Neural progenitor cell (in vitro differentiated cells): ENCODE data around the gene PSMD2. TPM values are rescaled to one million over a fixed set of nuclear protein-coding genes. Genes with fewer than 3 reads are reported as not detected.
A peak's percentile ranks its signal among the peaks of the same experiment; 100 is the strongest.

Experiments
- DNase-seq: peaks from one replicate; pipeline ENCODE4 v3.0.0-alpha.2; 2016; ENCODE audit warnings: low spot score
- H2AFZ ChIP-seq: fragments of 200-600 bp; sonication (generic); replicated peaks from 2 replicates; pipeline ENCODE4 v1.6.1; 2016; ENCODE audit warnings: antibody characterized with exemption
- H3F3A ChIP-seq: fragments of 200-600 bp; sonication (generic); 2 replicates; pipeline ENCODE4 v1.6.1; 2016; ENCODE audit warnings: antibody characterized with exemption, low read depth
- H3K27ac ChIP-seq: fragments of 200-600 bp; sonication (generic); 2 replicates; pipeline ENCODE4 v1.5.1; 2016; ENCODE audit warnings: mild to moderate bottlenecking
- H3K27me3 ChIP-seq: fragments of 200-600 bp; sonication (generic); 2 replicates; pipeline ENCODE4 v1.6.1; 2016; ENCODE audit warnings: mild to moderate bottlenecking, moderate library complexity
- H3K36me3 ChIP-seq: fragments of 200-600 bp; sonication (generic); 2 replicates; pipeline ENCODE4 v1.5.1; 2016
- H3K4me1 ChIP-seq: fragments of 200-600 bp; sonication (generic); 2 replicates; pipeline ENCODE4 v1.6.1; 2016; ENCODE audit warnings: mixed run types
- H3K4me2 ChIP-seq: fragments of 200-600 bp; sonication (generic); 2 replicates; pipeline ENCODE4 v1.6.1; 2016
- H3K4me3 ChIP-seq: fragments of 200-600 bp; sonication (generic); 2 replicates; pipeline ENCODE4 v1.5.1; 2016
- H3K79me2 ChIP-seq: fragments of 200-600 bp; sonication (generic); 2 replicates; pipeline ENCODE4 v1.6.1; 2016; ENCODE audit warnings: low read depth
- H3K9ac ChIP-seq: fragments of 200-600 bp; sonication (generic); 2 replicates; pipeline ENCODE4 v1.6.1; 2016
- H3K9me3 ChIP-seq: fragments of 200-600 bp; sonication (generic); 2 replicates; pipeline ENCODE4 v1.5.1; 2016; ENCODE audit warnings: low read depth
- H4K20me1 ChIP-seq: fragments of 200-600 bp; sonication (generic); 2 replicates; pipeline ENCODE4 v1.6.1; 2016; ENCODE audit warnings: low read depth
- H3K27ac Mint-ChIP-seq: 3 replicates; pipeline ENCODE4 v1.8.0; 2021; ENCODE audit warnings: mixed read lengths
- H3K27me3 Mint-ChIP-seq: 2 replicates; pipeline ENCODE4 v1.8.0; 2022; ENCODE audit warnings: low read depth, mild to moderate bottlenecking, inconsistent platforms, moderate library complexity, mixed read lengths; ENCODE audit not compliant: insufficient read depth
- H3K36me3 Mint-ChIP-seq: 3 replicates; pipeline ENCODE4 v1.8.0; 2021; ENCODE audit warnings: mixed read lengths
- H3K4me1 Mint-ChIP-seq: 3 replicates; pipeline ENCODE4 v1.8.0; 2021; ENCODE audit warnings: mixed read lengths
- H3K4me3 Mint-ChIP-seq: 3 replicates; pipeline ENCODE4 v1.8.0; 2021; ENCODE audit warnings: mild to moderate bottlenecking, moderate library complexity, mixed read lengths
- H3K9me3 Mint-ChIP-seq: 3 replicates; pipeline ENCODE4 v1.8.0; 2020; ENCODE audit warnings: mixed read lengths
- EZH2 ChIP-seq: fragments of 200-600 bp; sonication (generic); IDR thresholded peaks from 2 replicates; pipeline ENCODE4 v1.6.1; 2017; ENCODE audit warnings: antibody characterized with exemption, mild to moderate bottlenecking, moderate library complexity
- EZH2phosphoT487 ChIP-seq: fragments of 200-600 bp; sonication (generic); IDR thresholded peaks from 2 replicates; pipeline ENCODE4 v1.6.1; 2017; ENCODE audit warnings: antibody characterized with exemption
- total RNA-seq: library from RNA; depleted of rRNA; stranded (reverse); fragments of >200 nt; gene quantifications from 2 replicates; pipeline ENCODE4 v1.2.3, GENCODE V29; 2015; ENCODE audit warnings: low replicate concordance
- TF ChIP-seq, protein P1 (sequence below): fragments of 200-600 bp; sonication (generic); IDR thresholded peaks from 2 replicates; pipeline ENCODE4 v1.5.1; 2017; ENCODE audit warnings: antibody characterized with exemption, mild to moderate bottlenecking

PSMD2 gene
- total RNA-seq, 1 donor from 2014 or later: 234 TPM

DNA sequence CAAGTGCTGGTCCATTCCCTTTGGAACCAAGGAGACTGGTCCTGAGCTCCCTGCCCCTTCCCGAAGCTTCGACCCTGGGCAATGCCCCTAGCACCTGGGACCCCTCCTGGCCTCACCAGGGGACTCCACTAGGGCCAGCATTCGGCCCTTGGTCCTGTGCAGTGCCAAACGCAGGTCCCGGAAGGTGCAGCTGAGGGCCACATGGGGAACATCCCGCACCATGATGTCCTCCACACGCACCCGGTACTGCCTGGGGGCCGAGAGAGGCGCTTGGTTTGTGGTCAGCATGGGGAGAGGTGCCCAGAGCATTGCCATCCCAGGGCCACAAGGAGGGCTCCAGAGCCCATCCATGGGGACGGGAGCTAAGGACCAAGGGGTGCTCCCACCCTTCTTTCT is 54.5 kb downstream of the PSMD2 start:
- no peaks in the 10 kb centered on the region for H3K9me3 ChIP-seq
- H3K4me1 ChIP-seq: no peaks in the 10 kb centered on the region
- H2AFZ ChIP-seq: no peak overlapping the region
- H3K9me3 Mint-ChIP-seq: no peaks in the 10 kb centered on the region
- H3K27ac Mint-ChIP-seq: no peak overlapping the region
- no peak overlapping the region for H3K4me2 ChIP-seq
- H3F3A ChIP-seq: peaks cover 12% of the 10 kb centered on the region
- peaks cover 16% of the 10 kb centered on the region for H3K36me3 Mint-ChIP-seq
- no peak for TF ChIP-seq EZH2
- H3K79me2 ChIP-seq: peaks cover 1% of the 10 kb centered on the region
- no peak overlapping the region for H3K9ac ChIP-seq
- no peak overlapping the region for H3K27ac ChIP-seq
- H3K4me1 Mint-ChIP-seq: peaks cover 26% of the 10 kb centered on the region
- H3K4me3 Mint-ChIP-seq: no peak overlapping the region
- DNase-seq: no peak
- H3K27me3 Mint-ChIP-seq: peaks cover 6% of the 10 kb centered on the region
- no peaks in the 10 kb centered on the region for H3K27me3 ChIP-seq
- H4K20me1 ChIP-seq: peaks cover 17% of the 10 kb centered on the region
- no peaks in the 10 kb centered on the region for H3K36me3 ChIP-seq
- no peak overlapping the region for H3K4me3 ChIP-seq

DNA sequence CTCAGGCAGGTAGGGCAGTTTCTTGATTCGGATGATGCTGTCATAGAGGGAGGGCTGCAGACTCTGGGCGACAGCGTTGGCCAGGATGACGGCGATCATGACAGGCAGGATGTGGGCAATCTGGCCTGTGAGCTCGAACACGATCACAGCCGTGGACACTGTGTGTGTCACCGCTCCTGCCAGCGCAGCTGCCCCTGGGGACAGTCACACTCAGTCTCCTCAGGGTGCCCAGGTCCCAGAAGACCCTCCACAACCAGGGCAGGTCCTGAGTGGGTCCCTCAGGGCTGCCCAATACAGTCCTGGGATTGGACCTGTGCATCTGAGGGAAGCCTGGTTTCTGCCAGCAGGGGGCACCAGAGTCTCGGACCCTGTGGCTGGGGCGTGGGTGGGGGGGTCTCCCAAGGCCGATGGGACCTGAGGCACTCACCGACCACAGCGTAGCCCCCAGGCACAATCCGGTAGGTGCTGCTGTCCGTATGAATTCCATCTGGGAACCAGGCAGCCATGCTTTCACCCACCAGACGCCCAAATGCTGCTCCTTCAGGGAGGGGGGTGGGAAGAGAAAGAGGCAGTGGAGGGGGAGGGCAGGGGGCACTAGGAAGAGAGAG is 55.2 kb downstream of the PSMD2 start:
- Histone ChIP-seq H3K79me2 (peaks cover 8% of the 10 kb centered on the region), H3K9ac (no peak overlapping the region), H3K27me3 (no peaks in the 10 kb centered on the region), H2AFZ (no peak overlapping the region), H3K9me3 (no peaks in the 10 kb centered on the region), H4K20me1 (peaks cover 17% of the 10 kb centered on the region), H3K4me3 (no peak overlapping the region), H3F3A (peaks cover 12% of the 10 kb centered on the region), H3K4me1 (peaks cover 6% of the 10 kb centered on the region), H3K36me3 (no peaks in the 10 kb centered on the region), H3K4me2 (no peak overlapping the region), H3K27ac (no peak overlapping the region)
- Mint-ChIP-seq H3K4me3 (no peak overlapping the region), H3K27me3 (peaks cover 6% of the 10 kb centered on the region), H3K36me3 (peaks cover 16% of the 10 kb centered on the region), H3K9me3 (no peaks in the 10 kb centered on the region), H3K4me1 (peaks cover 24% of the 10 kb centered on the region), H3K27ac (no peak overlapping the region)
- DNase-seq: peak; percentile 69
- TF ChIP-seq EZH2: no peak
- TF ChIP-seq, protein P1, sequence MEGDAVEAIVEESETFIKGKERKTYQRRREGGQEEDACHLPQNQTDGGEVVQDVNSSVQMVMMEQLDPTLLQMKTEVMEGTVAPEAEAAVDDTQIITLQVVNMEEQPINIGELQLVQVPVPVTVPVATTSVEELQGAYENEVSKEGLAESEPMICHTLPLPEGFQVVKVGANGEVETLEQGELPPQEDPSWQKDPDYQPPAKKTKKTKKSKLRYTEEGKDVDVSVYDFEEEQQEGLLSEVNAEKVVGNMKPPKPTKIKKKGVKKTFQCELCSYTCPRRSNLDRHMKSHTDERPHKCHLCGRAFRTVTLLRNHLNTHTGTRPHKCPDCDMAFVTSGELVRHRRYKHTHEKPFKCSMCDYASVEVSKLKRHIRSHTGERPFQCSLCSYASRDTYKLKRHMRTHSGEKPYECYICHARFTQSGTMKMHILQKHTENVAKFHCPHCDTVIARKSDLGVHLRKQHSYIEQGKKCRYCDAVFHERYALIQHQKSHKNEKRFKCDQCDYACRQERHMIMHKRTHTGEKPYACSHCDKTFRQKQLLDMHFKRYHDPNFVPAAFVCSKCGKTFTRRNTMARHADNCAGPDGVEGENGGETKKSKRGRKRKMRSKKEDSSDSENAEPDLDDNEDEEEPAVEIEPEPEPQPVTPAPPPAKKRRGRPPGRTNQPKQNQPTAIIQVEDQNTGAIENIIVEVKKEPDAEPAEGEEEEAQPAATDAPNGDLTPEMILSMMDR: peak; percentile 76

DNA sequence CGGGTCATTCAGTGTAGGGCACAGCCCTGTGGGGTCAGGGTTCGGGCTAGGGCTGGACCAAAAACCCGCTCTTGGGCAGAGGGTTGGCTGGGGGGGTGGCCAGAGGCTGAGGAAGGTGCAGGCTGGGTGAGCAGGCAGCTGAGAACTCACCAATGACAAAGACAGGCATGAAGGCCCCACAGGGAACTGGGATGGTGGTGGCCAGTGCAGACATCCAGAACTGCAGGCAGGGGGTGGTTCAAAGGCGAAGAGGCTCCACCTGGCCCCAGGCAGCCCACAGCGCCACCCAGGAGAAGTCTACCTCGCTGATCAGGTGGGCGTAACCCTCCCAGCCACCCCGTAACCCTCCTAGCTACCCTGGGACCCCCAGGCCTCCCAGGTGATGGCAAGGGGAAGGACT is 55.7 kb downstream of the PSMD2 start:
- Histone ChIP-seq H3K27ac (no peak overlapping the region), H3K4me3 (no peak overlapping the region), H3K79me2 (peaks cover 13% of the 10 kb centered on the region), H3K27me3 (no peaks in the 10 kb centered on the region), H3K36me3 (no peaks in the 10 kb centered on the region), H3K9ac (no peak overlapping the region), H2AFZ (no peak overlapping the region), H3K4me2 (no peak overlapping the region), H3K9me3 (no peaks in the 10 kb centered on the region), H4K20me1 (peaks cover 14% of the 10 kb centered on the region), H3K4me1 (peaks cover 11% of the 10 kb centered on the region), H3F3A (peaks cover 12% of the 10 kb centered on the region)
- H3K9me3 Mint-ChIP-seq: no peaks in the 10 kb centered on the region
- DNase-seq: no peak
- peaks cover 6% of the 10 kb centered on the region for H3K27me3 Mint-ChIP-seq
- H3K27ac Mint-ChIP-seq: no peak overlapping the region
- H3K4me1 Mint-ChIP-seq: peaks cover 27% of the 10 kb centered on the region
- TF ChIP-seq, protein P1: no peak
- no peak for TF ChIP-seq EZH2
- TF ChIP-seq EZH2phosphoT487: no peak
- H3K36me3 Mint-ChIP-seq: peaks cover 16% of the 10 kb centered on the region
- peak overlapping the region; percentile 53 for H3K4me3 Mint-ChIP-seq

DNA sequence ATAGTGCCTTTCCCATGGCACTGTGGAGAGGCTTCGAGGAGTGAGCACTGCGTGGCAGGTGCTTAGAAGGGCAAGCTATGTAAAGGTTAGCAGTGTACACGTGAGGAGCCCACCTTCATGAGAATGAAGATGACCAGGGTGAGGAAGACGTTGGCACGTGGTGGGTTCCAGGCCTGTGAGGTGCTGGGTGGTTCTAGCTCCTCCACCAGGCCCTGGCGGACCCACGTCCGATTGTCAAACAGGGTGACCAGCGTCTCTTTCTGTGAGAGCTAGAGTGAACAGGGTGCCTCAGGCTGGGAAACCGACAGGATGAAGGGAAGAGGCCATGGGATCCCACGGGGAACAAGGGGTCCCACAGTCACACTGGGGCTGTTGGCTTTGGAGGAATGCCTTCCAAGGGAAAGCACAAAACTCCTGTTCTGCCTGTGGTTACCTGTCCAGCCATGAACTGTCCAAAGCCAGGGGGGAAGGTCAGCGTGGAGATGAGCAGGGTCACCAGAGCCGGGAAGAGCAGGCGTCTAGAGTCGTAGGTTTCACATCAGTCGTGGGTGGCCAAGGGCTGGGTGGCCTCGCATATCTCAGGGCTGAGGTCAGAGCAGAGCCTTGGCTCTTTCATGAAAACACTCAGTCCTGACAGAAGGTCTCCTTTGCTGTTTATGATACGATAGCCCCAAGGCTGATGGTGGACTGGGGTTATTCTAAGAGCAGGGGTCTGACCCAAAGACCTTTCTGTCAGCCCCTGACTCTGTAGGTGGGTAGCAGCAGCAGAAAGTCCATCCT is 56.4 kb downstream of the PSMD2 start:
- Histone ChIP-seq H3K27ac (no peak overlapping the region), H2AFZ (no peak overlapping the region), H3K4me1 (peaks cover 15% of the 10 kb centered on the region), H3K9ac (no peak overlapping the region), H3K36me3 (no peaks in the 10 kb centered on the region), H3K4me2 (no peak overlapping the region), H4K20me1 (peaks cover 14% of the 10 kb centered on the region), H3K79me2 (peaks cover 16% of the 10 kb centered on the region), H3F3A (peaks cover 14% of the 10 kb centered on the region), H3K27me3 (no peaks in the 10 kb centered on the region), H3K4me3 (no peak overlapping the region), H3K9me3 (no peaks in the 10 kb centered on the region)
- TF ChIP-seq EZH2: no peak
- TF ChIP-seq EZH2phosphoT487: no peak
- TF ChIP-seq, protein P1: no peak
- H3K4me3 Mint-ChIP-seq: peak overlapping the region; percentile 53
- H3K4me1 Mint-ChIP-seq: peaks cover 31% of the 10 kb centered on the region
- H3K27me3 Mint-ChIP-seq: peaks cover 10% of the 10 kb centered on the region
- H3K27ac Mint-ChIP-seq: no peak overlapping the region
- H3K9me3 Mint-ChIP-seq: no peaks in the 10 kb centered on the region
- H3K36me3 Mint-ChIP-seq: peaks cover 16% of the 10 kb centered on the region
- DNase-seq: no peak
